ENCODE measurements around the gene ATP10B.
"Not testable (repeated sequence)": the region's sequence is repeated elsewhere in the genome, so short reads cannot be mapped to it uniquely, and the experiment has no call there.

ATP10B gene

GRCh38 chr5:160743027-160743426 is 109.0 kb downstream of the ATP10B start:
- no peak overlapping the region for H3K27ac ChIP-seq
- TF ChIP-seq ZFX (IDR thresholded peaks at IDR 0.05) (no peak), CTCF (conservative IDR thresholded peaks at IDR 0.05) (no peak)

- H3K27ac ChIP-seq = no peak overlapping the region
- TF ChIP-seq ZFX (IDR thresholded peaks at IDR 0.05) (no peak), CTCF (conservative IDR thresholded peaks at IDR 0.05) (no peak)
These were observed 109.6 kb downstream of the ATP10B start for GRCh38 chr5:160742446-160742845.

- TF ChIP-seq ZFX (IDR thresholded peaks at IDR 0.05) (no peak), CTCF (conservative IDR thresholded peaks at IDR 0.05) (no peak)
- no peak overlapping the region for H3K27ac ChIP-seq
These were observed 124.6 kb downstream of the ATP10B start for GRCh38 chr5:160727296-160727997.

GRCh38 chr5:160726721-160727120 is 125.3 kb downstream of the ATP10B start:
- no peak for TF ChIP-seq ZFX (IDR thresholded peaks at IDR 0.05)
- TF ChIP-seq CTCF (conservative IDR thresholded peaks at IDR 0.05) = no peak
- H3K27ac ChIP-seq = no peak overlapping the region

GRCh38 chr5:160720822-160721221 is 131.2 kb downstream of the ATP10B start:
- TF ChIP-seq ZFX (IDR thresholded peaks at IDR 0.05) = no peak
- TF ChIP-seq CTCF (conservative IDR thresholded peaks at IDR 0.05) = no peak
- H3K27ac ChIP-seq = no peak overlapping the region

GRCh38 chr5:160715508-160715907 is 136.5 kb downstream of the ATP10B start:
- H3K27ac ChIP-seq = not testable (repeated sequence)

- no peak overlapping the region for H3K27ac ChIP-seq
- TF ChIP-seq CTCF (conservative IDR thresholded peaks at IDR 0.05) (no peak), ZFX (IDR thresholded peaks at IDR 0.05) (no peak)
These were observed 148.3 kb downstream of the ATP10B start for GRCh38 chr5:160703547-160704189.

- TF ChIP-seq CTCF (conservative IDR thresholded peaks at IDR 0.05) = no peak
- TF ChIP-seq ZFX (IDR thresholded peaks at IDR 0.05) = no peak
- H3K27ac ChIP-seq = no peak overlapping the region
These were observed 149.1 kb downstream of the ATP10B start for GRCh38 chr5:160702934-160703333.
